ENCODE data around the gene RRAGD. TPM values are rescaled to one million over a fixed set of nuclear protein-coding genes. Genes with fewer than 3 reads are reported as not detected.

The RRAGD gene
- total RNA-seq, 4 donors from 2014 or later, result 18.7 to 31.4 (median 19.9) TPM

GRCh38 chr6:89438248-89438647 lies 26.2 kb upstream of the RRAGD start:
- intact Hi-C loops (cut with DNase I), result no loop called here
- no peak for TF ChIP-seq EP300 (IDR thresholded peaks at IDR 0.05)
- TF ChIP-seq POLR2AphosphoS5 (IDR thresholded peaks at IDR 0.05), result no peak
- TF ChIP-seq, protein P1, sequence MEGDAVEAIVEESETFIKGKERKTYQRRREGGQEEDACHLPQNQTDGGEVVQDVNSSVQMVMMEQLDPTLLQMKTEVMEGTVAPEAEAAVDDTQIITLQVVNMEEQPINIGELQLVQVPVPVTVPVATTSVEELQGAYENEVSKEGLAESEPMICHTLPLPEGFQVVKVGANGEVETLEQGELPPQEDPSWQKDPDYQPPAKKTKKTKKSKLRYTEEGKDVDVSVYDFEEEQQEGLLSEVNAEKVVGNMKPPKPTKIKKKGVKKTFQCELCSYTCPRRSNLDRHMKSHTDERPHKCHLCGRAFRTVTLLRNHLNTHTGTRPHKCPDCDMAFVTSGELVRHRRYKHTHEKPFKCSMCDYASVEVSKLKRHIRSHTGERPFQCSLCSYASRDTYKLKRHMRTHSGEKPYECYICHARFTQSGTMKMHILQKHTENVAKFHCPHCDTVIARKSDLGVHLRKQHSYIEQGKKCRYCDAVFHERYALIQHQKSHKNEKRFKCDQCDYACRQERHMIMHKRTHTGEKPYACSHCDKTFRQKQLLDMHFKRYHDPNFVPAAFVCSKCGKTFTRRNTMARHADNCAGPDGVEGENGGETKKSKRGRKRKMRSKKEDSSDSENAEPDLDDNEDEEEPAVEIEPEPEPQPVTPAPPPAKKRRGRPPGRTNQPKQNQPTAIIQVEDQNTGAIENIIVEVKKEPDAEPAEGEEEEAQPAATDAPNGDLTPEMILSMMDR (IDR thresholded peaks at IDR 0.05), result no peak
- no peak for TF ChIP-seq POLR2A (IDR thresholded peaks at IDR 0.05; ENCODE audit: low read depth)
- Histone ChIP-seq H3K4me1 (peaks cover 0 to 16% (median 8%) of the 10 kb centered on the region in 4 donors), H3K36me3 (no peaks in the 10 kb centered on the region), H3K27me3 (no peaks in the 10 kb centered on the region), H3K27ac (replicated peaks in 1 of 4) (no peak overlapping the region), H3K4me3 (no peak overlapping the region), H3K9me3 (no peaks in the 10 kb centered on the region)
- no peak for DNase-seq (ENCODE audit: extremely low spot score)
- 69% methylated on average over 1 of the region's 1 CpG for WGBS

DNA sequence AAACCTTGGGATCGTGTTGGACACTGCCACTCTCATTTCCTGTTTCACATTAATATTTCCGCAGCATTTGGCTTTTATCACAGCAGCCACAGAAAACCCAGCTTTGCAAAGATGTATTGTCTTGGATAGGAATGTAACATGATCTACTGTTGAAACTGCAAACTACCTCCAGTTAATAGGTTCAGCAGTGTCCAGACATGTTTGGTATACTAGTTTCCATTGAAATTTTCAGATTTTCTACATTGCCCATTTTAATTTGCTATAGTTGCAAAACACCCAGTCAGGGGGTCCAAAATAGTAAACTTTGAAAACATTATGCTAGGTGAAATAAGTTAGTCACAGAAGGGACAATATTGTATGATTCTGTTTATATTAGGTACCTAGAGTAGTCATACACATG lies 24.2 kb upstream of the RRAGD start:
- intact Hi-C loops (cut with DNase I), result no loop called here
- H3K27ac ChIP-seq (replicated peaks in 1 of 4), result no peak overlapping the region

GRCh38 chr6:89434954-89435353 lies 22.9 kb upstream of the RRAGD start:
- Histone ChIP-seq H3K4me3 (no peak overlapping the region), H3K27ac (replicated peaks in 1 of 4) (no peak overlapping the region), H3K36me3 (no peaks in the 10 kb centered on the region), H3K9me3 (no peaks in the 10 kb centered on the region), H3K4me1 (peaks cover 0 to 24% (median 15%) of the 10 kb centered on the region in 4 donors), H3K27me3 (no peaks in the 10 kb centered on the region)
- TF ChIP-seq, protein P1 (IDR thresholded peaks at IDR 0.05), result no peak
- TF ChIP-seq POLR2A (IDR thresholded peaks at IDR 0.05; ENCODE audit: low read depth) (no peak), POLR2AphosphoS5 (IDR thresholded peaks at IDR 0.05) (no peak), EP300 (IDR thresholded peaks at IDR 0.05) (no peak)
- WGBS, result 87% methylated on average over 4 of the region's 4 CpGs
- intact Hi-C loops (cut with DNase I), result no loop called here
- DNase-seq (ENCODE audit: extremely low spot score), result no peak

More for the DNA sequence above, 24.2 kb upstream of the RRAGD start:
- no peaks in the 10 kb centered on the region for H3K36me3 ChIP-seq
- H3K9me3 ChIP-seq, result no peaks in the 10 kb centered on the region
- H3K27me3 ChIP-seq, result no peaks in the 10 kb centered on the region
- peaks cover 0 to 24% (median 15%) of the 10 kb centered on the region in 4 donors for H3K4me1 ChIP-seq
- DNase-seq (ENCODE audit: extremely low spot score), result no peak
- no peak overlapping the region for H3K4me3 ChIP-seq
- TF ChIP-seq, protein P1 (IDR thresholded peaks at IDR 0.05), result no peak
- TF ChIP-seq POLR2A (IDR thresholded peaks at IDR 0.05; ENCODE audit: low read depth) (no peak), EP300 (IDR thresholded peaks at IDR 0.05) (no peak), POLR2AphosphoS5 (IDR thresholded peaks at IDR 0.05) (no peak)
- 51% methylated on average over 2 of the region's 2 CpGs for whole genome bisulfite sequencing

- Histone ChIP-seq H3K9me3 (no peaks in the 10 kb centered on the region), H3K27ac (replicated peaks in 1 of 4) (no peak overlapping the region), H3K36me3 (no peaks in the 10 kb centered on the region), H3K4me1 (peaks cover 0 to 24% (median 15%) of the 10 kb centered on the region in 4 donors), H3K4me3 (peak overlapping the region; percentile 75 to 95 (median 86)), H3K27me3 (no peaks in the 10 kb centered on the region)
- no peak for DNase-seq (ENCODE audit: extremely low spot score)
- intact Hi-C loops (cut with DNase I), result no loop called here
- WGBS, result 90% methylated on average over 3 of the region's 3 CpGs
- TF ChIP-seq, protein P1 (IDR thresholded peaks at IDR 0.05), result no peak
- no peak for TF ChIP-seq EP300 (IDR thresholded peaks at IDR 0.05)
- no peak for TF ChIP-seq POLR2AphosphoS5 (IDR thresholded peaks at IDR 0.05)
- TF ChIP-seq POLR2A (IDR thresholded peaks at IDR 0.05; ENCODE audit: low read depth), result no peak
Observed at GRCh38 chr6:89434150-89434499, 22.1 kb upstream of the RRAGD start.

Measured in esophagus muscularis mucosa (tissue), 4 donors.